K562 (cell line): ENCODE results near the gene IGF2BP3. TPM values are rescaled to one million over a fixed set of nuclear protein-coding genes. Genes with fewer than 3 reads are reported as not detected.

Experiments used
- ARID1B ChIP-seq: fragments of 450-650 bp; IDR thresholded peaks from 2 replicates; pipeline ENCODE4 v1.6.1; 2016; ENCODE audit warnings: antibody characterized with exemption, mild to moderate bottlenecking, inconsistent platforms
- CEBPG ChIP-seq, 3 experiments: fragments of 200-800 bp in 1 of 3; sonication (Bioruptor generic) in 1 of 3; sonication (generic) in 1 of 3; formaldehyde crosslinking in 1 of 3; IDR thresholded peaks in 2 of 3; conservative IDR thresholded peaks in 1 of 3; 2 replicates each; pipeline versions ENCODE4 v1.6.1 to v1.8.0; 2016 to 2022; ENCODE audit warnings: missing compliant biosample characterization in 2 of 3, missing genetic modification characterization in 2 of 3, mild to moderate bottlenecking in 1 of 3, missing genetic modification reagents in 1 of 3
- MAFF ChIP-seq: IDR thresholded peaks from 2 replicates; pipeline ENCODE4 v1.6.1; 2012; ENCODE audit warnings: low read length, improper control_type of control experiment
- TRIM28 ChIP-seq: fragments of 450-650 bp; IDR thresholded peaks from 2 replicates; pipeline ENCODE4 v1.6.1; 2017
- ZNF316 ChIP-seq: fragments of 450-650 bp; IDR thresholded peaks from 2 replicates; pipeline ENCODE4 v1.6.1; 2016
- polyA plus RNA-seq, 8 experiments: library from polyadenylated mRNA; depleted of rRNA in 4 of 8; stranded (reverse) in 5 of 8; unstranded in 3 of 8; fragments of >200 nt; fragmentation: Nextera tagmentation in 2 of 8; fragmentation: Illumina TruSeq in 1 of 8; extraction: Ambion mirVana in 2 of 8; extraction: Trizol in 1 of 8; gene quantifications; 2 replicates each; pipeline versions ENCODE4 v1.2.1 to v1.2.3, GENCODE V29; 2011 to 2014; ENCODE audit warnings: inconsistent platforms in 1 of 8, missing spikeins in 1 of 8
- total RNA-seq, 7 experiments: library from RNA; depleted of rRNA in 6 of 7; stranded (reverse); fragments of >200 nt in 6 of 7; fragmentation: Illumina TruSeq in 2 of 7; extraction: Trizol in 2 of 7; gene quantifications; 2 replicates each; pipeline versions ENCODE4 v1.2.1 to v1.2.3, GENCODE V29; 2011 to 2021; ENCODE audit warnings: low replicate concordance in 1 of 7
- TF ChIP-seq, protein P1 (sequence below), 2 experiments: fragments of 450-650 bp; IDR thresholded peaks; 2 replicates each; pipeline ENCODE4 v1.6.1; 2016; ENCODE audit warnings: mild to moderate bottlenecking in 2 of 2, borderline replicate concordance in 1 of 2, low read depth in 1 of 2, moderate library complexity in 1 of 2

Gene IGF2BP3
- total and polyA plus RNA-seq, 9 of the 15 experiments (the other 6 are each of a cell fraction or from before 2014, with no cell fraction given) = 8.4 to 88.1 (median 61.2) TPM

GRCh38 chr7:23418046-23418445 is 52.2 kb downstream of the IGF2BP3 start (continued):
- TF ChIP-seq, protein P1, sequence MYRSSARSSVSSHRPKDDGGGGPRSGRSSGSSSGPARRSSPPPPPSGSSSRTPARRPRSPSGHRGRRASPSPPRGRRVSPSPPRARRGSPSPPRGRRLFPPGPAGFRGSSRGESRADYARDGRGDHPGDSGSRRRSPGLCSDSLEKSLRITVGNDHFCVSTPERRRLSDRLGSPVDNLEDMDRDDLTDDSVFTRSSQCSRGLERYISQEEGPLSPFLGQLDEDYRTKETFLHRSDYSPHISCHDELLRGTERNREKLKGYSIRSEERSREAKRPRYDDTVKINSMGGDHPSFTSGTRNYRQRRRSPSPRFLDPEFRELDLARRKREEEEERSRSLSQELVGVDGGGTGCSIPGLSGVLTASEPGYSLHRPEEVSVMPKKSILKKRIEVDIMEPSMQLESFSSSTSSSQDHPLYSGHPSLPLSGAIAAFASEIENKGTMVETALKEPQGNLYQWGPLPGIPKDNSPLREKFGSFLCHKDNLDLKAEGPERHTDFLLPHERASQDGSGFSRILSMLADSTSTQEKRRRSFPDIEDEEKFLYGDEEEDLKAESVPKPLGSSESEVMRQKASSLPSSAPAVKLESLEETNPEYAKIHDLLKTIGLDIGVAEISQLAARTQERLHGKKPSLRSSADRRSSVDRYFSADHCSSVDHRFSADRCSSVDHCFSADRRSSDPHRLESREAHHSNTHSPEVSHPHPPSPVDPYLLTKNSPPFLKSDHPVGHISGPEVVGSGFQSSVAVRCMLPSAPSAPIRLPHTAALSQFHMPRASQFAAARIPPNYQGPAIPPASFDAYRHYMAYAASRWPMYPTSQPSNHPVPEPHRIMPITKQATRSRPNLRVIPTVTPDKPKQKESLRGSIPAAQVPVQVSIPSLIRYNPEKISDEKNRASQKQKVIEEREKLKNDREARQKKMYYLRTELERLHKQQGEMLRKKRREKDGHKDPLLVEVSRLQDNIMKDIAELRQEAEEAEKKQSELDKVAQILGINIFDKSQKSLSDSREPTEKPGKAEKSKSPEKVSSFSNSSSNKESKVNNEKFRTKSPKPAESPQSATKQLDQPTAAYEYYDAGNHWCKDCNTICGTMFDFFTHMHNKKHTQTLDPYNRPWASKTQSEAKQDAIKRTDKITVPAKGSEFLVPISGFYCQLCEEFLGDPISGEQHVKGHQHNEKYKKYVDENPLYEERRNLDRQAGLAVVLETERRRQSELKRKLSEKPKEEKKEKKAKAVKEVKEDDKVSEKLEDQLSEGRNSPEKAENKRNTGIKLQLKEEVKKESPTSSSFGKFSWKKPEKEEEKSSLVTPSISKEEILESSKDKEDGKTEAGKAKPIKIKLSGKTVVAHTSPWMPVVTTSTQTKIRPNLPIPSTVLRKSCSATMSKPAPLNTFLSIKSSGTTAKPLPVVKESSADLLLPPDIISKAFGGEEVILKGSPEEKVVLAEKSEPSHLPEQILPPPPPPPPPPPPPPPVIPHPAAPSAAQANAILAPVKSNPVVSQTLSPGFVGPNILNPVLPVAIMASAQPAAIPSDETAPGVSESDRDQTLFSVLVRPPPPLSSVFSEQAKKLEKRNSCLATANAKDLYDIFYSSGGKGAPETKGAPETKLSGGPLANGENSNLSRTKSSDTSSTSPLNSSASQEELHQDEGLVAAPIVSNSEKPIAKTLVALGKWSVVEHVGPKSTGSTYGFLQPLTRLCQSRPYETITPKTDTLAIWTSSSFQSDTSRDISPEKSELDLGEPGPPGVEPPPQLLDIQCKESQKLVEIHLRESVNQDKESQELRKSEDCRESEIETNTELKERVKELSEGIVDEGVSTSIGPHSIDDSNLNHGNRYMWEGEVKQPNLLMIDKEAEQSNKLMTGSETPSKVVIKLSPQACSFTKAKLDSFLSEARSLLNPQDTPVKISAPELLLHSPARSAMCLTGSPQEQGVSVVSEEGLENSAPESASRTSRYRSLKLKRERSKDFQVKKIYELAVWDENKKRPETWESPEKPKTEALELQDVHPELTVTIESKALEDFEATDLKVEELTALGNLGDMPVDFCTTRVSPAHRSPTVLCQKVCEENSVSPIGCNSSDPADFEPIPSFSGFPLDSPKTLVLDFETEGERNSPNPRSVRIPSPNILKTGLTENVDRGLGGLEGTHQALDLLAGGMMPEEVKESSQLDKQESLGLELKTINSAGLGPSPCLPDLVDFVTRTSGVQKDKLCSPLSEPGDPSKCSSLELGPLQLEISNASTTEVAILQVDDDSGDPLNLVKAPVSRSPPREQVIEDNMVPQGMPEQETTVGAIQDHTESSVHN (IDR thresholded peaks at IDR 0.05; ENCODE audit: borderline replicate concordance in 1 of 2, low read depth in 1 of 2) = no peak
- TF ChIP-seq ARID1B = no peak
- TF ChIP-seq ZNF316 = peak; percentile 95
- TF ChIP-seq TRIM28 = no peak
- TF ChIP-seq CEBPG (CRISPR knock-in tag; IDR thresholded peaks at IDR 0.05) = no peak
- peak in 1 of 2 experiments; percentile 52; a peak in 2 of 4 replicates for TF ChIP-seq CEBPG (tag; conservative IDR thresholded peaks at IDR 0.05 in 1 of 2, IDR thresholded peaks at IDR 0.05 in 1 of 2)
- peak; percentile 83 for TF ChIP-seq MAFF
